Activated naive CD8-positive, alpha-beta T cell treated with anti-CD3 and anti-CD28 coated beads, Interleukin-2, amount 50 U/mL, for 16 hours (primary cell): ENCODE data around the gene TMEM125.

Source experiments
- DNase-seq: peaks from one replicate; pipeline ENCODE4 v3.0.0-alpha.2; 2020; ENCODE audit warnings: low read depth, low spot score

The TMEM125 gene

DNA sequence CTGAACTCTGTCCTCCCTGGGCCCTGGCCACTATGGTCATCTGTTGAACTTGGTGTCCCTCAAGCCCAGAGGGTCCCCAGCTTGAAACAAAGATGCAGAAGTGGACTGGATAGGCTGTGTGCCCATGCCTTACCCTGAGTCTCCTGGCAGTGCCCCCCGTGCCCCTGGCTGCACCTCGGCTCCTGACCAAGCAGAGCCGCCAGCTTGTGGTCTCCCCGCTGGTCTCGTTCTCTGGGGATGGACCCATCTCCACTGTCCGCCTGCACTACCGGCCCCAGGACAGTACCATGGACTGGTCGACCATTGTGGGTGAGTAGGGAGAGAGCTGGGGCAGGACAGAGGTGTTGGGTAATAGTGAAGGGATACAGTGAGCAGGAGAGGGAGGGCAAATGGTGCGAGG is 41.7 kb downstream of the TMEM125 start:
- no peak for DNase-seq

DNA sequence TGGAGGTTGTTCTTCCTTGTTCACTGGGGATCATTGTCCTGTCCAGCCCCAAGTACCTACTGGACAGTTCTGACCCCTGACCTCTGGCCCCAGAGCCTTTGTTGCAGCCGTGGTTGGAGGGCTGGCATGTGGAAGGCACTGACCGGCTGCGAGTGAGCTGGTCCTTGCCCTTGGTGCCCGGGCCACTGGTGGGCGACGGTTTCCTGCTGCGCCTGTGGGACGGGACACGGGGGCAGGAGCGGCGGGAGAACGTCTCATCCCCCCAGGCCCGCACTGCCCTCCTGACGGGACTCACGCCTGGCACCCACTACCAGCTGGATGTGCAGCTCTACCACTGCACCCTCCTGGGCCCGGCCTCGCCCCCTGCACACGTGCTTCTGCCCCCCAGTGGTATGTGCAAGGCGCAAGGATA is 42.4 kb downstream of the TMEM125 start:
- DNase-seq: no peak

DNA sequence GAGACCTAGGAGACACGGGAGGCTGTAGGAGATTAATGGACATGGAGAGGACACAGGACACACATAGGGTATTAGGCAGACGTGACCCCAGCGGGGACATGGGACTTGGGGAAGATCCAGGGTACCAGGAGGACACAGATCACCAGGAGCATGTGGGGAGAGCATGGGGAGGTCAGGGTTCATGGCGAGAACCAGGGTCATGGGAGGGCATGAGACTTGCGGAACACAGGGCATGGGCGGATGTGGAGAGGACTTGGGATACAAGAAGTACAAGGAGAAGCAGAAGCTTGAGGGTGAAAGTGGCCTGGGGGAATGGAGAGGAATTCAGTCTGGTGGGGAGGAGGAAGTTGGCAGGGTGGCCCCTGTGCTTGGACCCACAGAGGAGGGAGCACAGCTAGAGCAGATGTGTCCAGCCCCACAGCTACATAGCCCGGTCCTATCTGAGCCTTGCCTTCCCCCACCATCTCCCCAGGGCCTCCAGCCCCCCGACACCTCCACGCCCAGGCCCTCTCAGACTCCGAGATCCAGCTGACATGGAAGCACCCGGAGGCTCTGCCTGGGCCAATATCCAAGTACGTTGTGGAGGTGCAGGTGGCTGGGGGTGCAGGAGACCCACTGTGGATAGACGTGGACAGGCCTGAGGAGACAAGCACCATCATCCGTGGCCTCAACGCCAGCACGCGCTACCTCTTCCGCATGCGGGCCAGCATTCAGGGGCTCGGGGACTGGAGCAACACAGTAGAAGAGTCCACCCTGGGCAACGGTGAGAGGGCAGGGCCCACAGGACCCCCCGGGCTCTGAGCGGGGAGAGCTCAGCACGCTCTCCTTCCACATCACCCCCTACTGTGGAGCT is 43.1 kb downstream of the TMEM125 start:
- no peak for DNase-seq

DNA sequence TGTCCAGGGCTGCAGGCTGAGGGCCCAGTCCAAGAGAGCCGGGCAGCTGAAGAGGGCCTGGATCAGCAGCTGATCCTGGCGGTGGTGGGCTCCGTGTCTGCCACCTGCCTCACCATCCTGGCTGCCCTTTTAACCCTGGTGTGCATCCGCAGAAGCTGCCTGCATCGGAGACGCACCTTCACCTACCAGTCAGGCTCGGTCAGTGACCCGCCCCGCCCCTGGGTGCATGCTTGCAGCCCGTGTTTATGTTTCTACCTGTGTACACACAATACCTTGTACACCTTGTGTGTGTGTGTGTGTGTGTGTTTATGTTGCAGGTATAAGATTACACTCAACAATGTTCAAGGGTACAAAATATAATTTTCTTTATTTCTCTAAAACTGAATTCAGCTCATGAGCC is 44.0 kb downstream of the TMEM125 start:
- no peak for DNase-seq

DNA sequence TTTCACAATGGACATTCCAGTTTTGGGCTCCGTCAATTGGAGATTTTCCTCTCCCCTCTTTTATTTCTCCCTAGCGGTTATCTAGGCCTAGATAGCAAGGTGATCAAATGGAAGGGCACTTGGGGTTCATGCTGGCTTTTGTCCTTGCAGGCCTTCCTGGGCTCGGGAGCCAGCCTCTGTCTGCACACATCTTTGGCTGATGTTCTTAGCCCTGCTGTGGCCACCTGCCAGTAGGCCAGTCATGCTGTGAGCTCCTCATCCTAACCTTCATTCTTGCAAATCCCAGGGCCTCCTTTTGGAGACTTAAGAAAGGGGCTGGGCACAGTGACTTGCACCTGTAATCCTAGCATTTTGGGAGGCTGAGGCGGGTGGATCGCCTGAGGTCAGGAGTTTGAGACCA is 44.5 kb downstream of the TMEM125 start:
- no peak for DNase-seq

DNA sequence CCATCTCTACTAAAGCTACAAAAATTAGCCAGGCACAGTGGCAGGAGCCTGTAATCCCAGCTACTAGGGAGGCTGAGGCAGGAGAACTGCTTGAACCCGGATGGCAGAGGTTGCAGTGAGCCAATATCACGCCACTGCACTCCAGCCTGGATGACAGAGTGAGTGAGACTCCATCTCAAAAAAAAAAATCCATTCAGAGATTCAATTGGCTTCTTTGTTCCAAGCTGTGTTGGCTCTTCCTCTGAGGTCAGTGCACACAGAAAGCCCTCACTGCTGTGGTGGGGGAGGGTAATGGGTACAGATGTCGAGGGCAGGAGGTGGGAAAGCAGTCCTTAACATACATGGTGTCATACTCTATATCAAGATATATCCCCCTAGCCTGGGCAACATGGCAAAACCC is 45.7 kb downstream of the TMEM125 start:
- no peak for DNase-seq

DNA sequence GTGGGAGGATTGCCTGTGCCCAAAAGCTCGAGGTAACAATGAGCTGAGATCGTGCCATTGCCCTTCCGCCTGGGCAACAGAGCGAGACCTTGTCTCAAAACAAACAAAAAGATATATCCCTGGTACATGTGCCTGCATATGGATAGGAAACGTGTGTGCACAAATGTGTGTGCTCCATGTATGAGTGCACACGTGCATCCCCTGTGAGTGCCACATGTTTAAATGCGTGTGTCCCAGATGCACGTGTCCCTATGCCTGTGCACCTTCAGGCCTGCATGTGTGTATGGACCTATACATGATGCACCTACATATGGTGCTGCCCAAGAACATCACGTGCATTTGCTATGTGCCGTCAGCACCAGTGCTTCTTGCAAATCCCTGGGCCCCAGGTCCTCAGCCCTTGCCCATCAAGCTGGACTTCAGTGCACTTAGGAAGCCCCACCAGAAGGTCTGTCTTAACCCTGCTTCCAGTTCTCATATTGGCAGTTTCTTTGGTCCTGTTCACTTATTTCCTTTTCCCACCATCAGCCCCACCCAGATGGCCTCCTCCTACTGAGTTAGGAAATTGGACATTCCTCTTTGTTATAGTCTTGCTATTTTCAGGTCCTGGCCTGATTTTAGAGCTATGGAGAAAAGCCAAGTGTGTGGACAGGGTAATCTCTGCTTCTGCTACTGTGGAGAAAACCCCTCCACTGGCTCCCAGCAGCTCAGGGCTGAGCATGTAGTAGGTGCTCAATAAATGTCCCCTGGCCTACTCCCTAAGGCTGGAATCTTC is 46.4 kb downstream of the TMEM125 start:
- DNase-seq: no peak

DNA sequence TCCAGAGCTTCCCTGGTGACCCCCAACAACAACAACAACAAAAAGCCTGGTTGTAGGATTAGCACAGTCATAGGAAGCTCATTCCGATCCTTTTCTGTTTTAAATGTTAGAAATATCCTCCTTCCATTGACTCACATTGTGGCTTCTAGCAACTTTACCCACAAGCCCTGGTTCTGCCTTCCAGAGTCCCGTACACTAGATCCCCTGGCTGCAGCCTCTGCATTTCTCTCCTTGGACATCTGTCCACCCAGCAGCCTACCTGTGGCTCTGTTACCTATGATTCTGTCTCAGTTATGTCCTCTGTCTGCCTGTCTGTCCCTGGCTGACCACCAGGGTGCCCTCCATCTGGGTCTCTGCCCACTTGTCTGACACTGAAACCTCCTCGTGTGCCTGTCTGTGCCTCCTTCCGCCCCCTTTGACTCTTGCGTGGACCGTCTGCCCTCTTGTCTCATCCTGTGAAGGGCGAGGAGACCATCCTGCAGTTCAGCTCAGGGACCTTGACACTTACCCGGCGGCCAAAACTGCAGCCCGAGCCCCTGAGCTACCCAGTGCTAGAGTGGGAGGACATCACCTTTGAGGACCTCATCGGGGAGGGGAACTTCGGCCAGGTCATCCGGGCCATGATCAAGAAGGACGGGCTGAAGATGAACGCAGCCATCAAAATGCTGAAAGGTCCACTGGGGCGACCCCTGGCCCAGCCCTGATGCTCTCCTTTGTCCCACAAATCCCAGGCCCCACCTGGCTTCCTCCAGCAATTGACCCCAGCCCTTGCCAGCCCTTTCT is 47.1 kb downstream of the TMEM125 start:
- no peak for DNase-seq

DNA sequence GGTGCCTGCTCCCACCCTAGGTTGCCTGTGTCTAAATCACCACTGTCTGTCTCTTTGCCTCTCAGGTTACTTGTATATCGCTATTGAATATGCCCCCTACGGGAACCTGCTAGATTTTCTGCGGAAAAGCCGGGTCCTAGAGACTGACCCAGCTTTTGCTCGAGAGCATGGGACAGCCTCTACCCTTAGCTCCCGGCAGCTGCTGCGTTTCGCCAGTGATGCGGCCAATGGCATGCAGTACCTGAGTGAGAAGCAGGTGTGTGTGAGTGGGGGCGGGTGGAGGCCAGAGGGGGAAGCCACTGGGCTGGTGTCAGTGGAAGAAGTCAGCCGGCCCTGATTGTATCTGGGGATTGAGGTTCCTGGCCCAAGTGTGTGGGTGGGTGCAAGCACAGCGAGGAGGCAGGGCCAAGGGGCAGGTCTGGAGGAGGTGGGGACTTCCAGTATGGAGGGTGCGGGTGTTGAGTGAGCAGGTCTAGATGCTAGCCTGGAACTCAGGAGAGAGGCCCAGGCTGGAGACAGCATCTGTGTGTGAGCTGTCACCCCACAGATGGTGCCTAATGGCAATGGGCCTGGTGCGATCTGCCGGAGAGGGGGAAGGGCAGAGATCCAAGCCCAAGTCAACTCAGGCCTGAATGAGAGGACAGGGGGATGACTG is 48.2 kb downstream of the TMEM125 start:
- DNase-seq: no peak

DNA sequence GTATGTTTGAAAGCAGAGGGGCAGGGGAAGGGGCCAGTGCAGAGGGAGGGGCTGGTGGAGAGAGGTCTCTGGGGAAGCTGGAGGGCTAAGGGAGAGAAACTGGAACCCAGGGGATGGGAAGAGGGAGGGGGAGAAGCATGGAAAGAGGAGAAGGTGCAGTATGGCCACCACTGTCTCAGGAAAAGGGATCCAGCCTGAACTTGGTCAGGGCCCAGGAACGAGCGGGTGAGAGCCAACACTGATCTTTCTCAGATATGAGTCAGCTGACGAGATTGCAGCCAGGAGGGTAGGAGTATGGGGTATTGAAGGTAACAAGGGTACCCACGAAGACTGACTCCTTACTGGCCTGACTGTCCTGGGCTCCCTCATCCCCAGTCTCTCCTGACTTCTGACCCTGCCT is 49.0 kb downstream of the TMEM125 start:
- no peak for DNase-seq

DNA sequence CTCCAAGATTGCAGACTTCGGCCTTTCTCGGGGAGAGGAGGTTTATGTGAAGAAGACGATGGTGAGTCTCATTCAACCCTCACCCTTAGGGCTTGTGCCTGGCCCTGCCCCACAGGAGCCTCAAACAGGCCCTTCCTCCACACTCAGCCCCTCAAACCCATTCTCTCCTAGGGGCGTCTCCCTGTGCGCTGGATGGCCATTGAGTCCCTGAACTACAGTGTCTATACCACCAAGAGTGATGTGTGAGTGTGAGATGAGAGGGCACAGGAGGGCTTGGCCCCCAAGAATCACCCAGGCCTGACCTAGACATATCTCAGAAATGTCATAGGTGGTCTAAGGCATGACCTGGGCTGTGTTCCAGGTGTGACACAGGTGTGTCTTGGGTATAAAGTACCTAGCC is 49.5 kb downstream of the TMEM125 start:
- no peak for DNase-seq

DNA sequence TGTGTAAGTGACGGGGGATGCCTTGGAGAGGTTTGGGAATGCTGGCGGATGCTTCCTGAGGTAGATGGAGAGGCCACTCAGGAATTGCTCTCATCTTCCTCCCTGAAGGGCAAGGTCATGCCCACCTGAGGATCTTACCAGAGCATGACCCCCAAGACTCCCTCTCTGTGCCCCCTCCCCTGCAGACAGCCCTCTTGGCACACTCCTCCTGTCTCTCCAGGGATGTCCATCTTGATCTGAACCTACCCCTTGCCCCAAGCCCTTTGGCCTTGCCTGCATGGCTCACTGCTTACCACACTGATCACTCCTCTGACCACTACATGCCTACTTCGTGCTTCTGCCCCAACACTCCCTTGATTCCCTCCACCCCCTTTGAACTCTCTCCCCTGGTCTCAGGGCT is 50.0 kb downstream of the TMEM125 start:
- no peak for DNase-seq

DNA sequence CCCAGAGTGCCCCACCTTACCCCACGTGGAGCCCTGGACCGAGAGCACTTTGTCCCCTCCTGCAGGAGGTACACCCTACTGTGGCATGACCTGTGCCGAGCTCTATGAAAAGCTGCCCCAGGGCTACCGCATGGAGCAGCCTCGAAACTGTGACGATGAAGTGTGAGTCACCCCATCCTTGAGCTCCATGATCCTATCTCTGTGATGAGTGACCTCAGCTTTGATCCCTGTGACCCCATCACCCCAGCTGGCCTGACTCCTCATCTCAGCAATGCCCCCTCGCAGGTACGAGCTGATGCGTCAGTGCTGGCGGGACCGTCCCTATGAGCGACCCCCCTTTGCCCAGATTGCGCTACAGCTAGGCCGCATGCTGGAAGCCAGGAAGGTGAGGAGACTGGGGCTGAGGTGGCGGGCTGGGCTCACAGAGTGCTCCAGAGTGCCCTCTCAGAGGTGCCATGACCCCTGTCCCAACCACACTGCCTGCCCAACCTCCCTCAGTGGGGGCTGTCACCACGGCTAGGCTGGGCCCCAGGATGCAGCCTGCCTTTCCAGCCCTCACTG is 51.6 kb downstream of the TMEM125 start:
- no peak for DNase-seq

DNA sequence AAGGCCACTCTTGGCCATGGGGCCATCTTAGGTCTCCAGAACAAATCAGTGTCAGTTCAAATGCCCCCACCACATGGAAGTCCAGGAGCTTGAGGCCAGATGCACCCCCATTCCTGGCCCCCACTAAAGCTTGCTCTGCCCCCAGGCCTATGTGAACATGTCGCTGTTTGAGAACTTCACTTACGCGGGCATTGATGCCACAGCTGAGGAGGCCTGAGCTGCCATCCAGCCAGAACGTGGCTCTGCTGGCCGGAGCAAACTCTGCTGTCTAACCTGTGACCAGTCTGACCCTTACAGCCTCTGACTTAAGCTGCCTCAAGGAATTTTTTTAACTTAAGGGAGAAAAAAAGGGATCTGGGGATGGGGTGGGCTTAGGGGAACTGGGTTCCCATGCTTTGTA is 52.7 kb downstream of the TMEM125 start:
- no peak for DNase-seq
